ENCODE measurements around the gene JCAD.
"Not testable (repeated sequence)": the region's sequence is repeated elsewhere in the genome, so short reads cannot be mapped to it uniquely, and the experiment has no call there.

JCAD gene

GRCh38 chr10:30026578-30026977 is 32.8 kb downstream of the JCAD start:
- H3K27ac ChIP-seq, result no peak overlapping the region
- TF ChIP-seq ZFX (IDR thresholded peaks at IDR 0.05; ENCODE audit: borderline replicate concordance) (no peak), CTCF (IDR thresholded peaks at IDR 0.05) (no peak)

GRCh38 chr10:30026080-30026479 is 33.3 kb downstream of the JCAD start:
- no peak overlapping the region for H3K27ac ChIP-seq
- TF ChIP-seq CTCF (IDR thresholded peaks at IDR 0.05), result no peak
- TF ChIP-seq ZFX (IDR thresholded peaks at IDR 0.05; ENCODE audit: borderline replicate concordance), result no peak

GRCh38 chr10:30025428-30025827 is 34.0 kb downstream of the JCAD start:
- H3K27ac ChIP-seq, result not testable (repeated sequence)

- no peak overlapping the region for H3K27ac ChIP-seq
- no peak for TF ChIP-seq ZFX (IDR thresholded peaks at IDR 0.05; ENCODE audit: borderline replicate concordance)
Observed at GRCh38 chr10:30022590-30022989, 36.8 kb downstream of the JCAD start.

- TF ChIP-seq CTCF (IDR thresholded peaks at IDR 0.05) (no peak), ZFX (IDR thresholded peaks at IDR 0.05; ENCODE audit: borderline replicate concordance) (no peak)
- no peak overlapping the region for H3K27ac ChIP-seq
Observed at GRCh38 chr10:30019468-30019867, 39.9 kb downstream of the JCAD start.

GRCh38 chr10:30018496-30018895 is 40.9 kb downstream of the JCAD start:
- no peak for TF ChIP-seq CTCF (IDR thresholded peaks at IDR 0.05)
- no peak for TF ChIP-seq ZFX (IDR thresholded peaks at IDR 0.05; ENCODE audit: borderline replicate concordance)

GRCh38 chr10:30017966-30018365 is 41.4 kb downstream of the JCAD start:
- no peak overlapping the region for H3K27ac ChIP-seq
- TF ChIP-seq CTCF (IDR thresholded peaks at IDR 0.05) (no peak), ZFX (IDR thresholded peaks at IDR 0.05; ENCODE audit: borderline replicate concordance) (no peak)

More at GRCh38 chr10:30018496-30018895, 40.9 kb downstream of the JCAD start:
- no peak overlapping the region for H3K27ac ChIP-seq

GRCh38 chr10:30017556-30017955 is 41.8 kb downstream of the JCAD start:
- no peak overlapping the region for H3K27ac ChIP-seq
- TF ChIP-seq CTCF (IDR thresholded peaks at IDR 0.05) (no peak), ZFX (IDR thresholded peaks at IDR 0.05; ENCODE audit: borderline replicate concordance) (no peak)

Measured in 22Rv1 (cell line).